Endothelial cell of umbilical vein (primary cell): ENCODE results near the gene SMURF2.

ENCODE experiments used
- POLR2A ChIP-seq: IDR thresholded peaks from 2 replicates; pipeline ENCODE4 v1.6.1; 2012; ENCODE audit warnings: low read depth, mild to moderate bottlenecking, control low read depth, low read length
- POLR2AphosphoS5 ChIP-seq: IDR thresholded peaks from 2 replicates; pipeline ENCODE4 v1.6.1; 2012; ENCODE audit warnings: low read depth, mild to moderate bottlenecking, control low read depth, low read length, moderate library complexity; ENCODE audit not compliant: insufficient read depth
- TF ChIP-seq, protein P1 (sequence below), 2 donors: IDR thresholded peaks; 1 replicate in 1 of 2; 2 replicates in 1 of 2; pipeline ENCODE4 v1.5.1; 2011; ENCODE audit warnings: low read length in 2 of 2, mild to moderate bottlenecking in 2 of 2, moderate library complexity in 2 of 2, control low read depth in 1 of 2, inconsistent platforms in 1 of 2, low read depth in 1 of 2; ENCODE audit not compliant: insufficient read depth in 1 of 2; ENCODE audit errors: extremely low read depth in 1 of 2

DNA sequence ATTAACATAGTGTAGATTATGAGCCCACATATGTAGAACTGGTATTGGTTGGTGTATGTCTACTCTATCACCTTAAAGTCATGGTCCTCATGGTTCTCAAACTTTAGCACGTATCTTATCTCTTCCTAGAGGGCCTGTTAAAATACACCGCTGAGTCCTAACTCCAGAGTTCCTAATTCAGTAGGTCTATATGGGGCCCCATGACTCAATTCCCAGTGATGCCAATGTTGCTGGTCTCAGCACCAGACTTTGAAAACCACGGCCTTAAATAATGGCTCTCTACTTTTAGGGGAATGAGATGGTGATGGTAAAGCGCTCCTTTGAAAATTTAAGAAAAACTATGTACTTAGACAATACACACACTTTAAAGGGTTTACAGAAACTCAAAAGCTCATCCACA, 36.6 kb downstream of the SMURF2 start:
- TF ChIP-seq, protein P1, sequence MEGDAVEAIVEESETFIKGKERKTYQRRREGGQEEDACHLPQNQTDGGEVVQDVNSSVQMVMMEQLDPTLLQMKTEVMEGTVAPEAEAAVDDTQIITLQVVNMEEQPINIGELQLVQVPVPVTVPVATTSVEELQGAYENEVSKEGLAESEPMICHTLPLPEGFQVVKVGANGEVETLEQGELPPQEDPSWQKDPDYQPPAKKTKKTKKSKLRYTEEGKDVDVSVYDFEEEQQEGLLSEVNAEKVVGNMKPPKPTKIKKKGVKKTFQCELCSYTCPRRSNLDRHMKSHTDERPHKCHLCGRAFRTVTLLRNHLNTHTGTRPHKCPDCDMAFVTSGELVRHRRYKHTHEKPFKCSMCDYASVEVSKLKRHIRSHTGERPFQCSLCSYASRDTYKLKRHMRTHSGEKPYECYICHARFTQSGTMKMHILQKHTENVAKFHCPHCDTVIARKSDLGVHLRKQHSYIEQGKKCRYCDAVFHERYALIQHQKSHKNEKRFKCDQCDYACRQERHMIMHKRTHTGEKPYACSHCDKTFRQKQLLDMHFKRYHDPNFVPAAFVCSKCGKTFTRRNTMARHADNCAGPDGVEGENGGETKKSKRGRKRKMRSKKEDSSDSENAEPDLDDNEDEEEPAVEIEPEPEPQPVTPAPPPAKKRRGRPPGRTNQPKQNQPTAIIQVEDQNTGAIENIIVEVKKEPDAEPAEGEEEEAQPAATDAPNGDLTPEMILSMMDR (IDR thresholded peaks at IDR 0.05; ENCODE audit: extremely low read depth in 1 of 2, insufficient read depth in 1 of 2, low read depth in 1 of 2, low read length in 2 of 2) = no peak
- TF ChIP-seq POLR2A = no peak
- no peak for TF ChIP-seq POLR2AphosphoS5
